ENCODE results near the gene NXNL2. TPM values are rescaled to one million over a fixed set of nuclear protein-coding genes. Genes with fewer than 3 reads are reported as not detected.
A peak's percentile ranks its signal among the peaks of the same experiment; 100 is the strongest.

NXNL2 gene
- total and polyA plus RNA-seq, 7 donors, result 0.05 TPM; not detected in 6

- peak; percentile 28 to 57 for DNase-seq
- no peak for TF ChIP-seq CTCF (IDR thresholded peaks at IDR 0.05)
- peak in 1 of 4 donors; percentile 48 for ATAC-seq
- H3K36me3 ChIP-seq (ENCODE audit: insufficient read depth in 1 of 2, low read depth in 1 of 2), result no peaks in the 10 kb centered on the region
- peaks cover 4% of the 10 kb centered on the region for H3K4me1 ChIP-seq
- no peak overlapping the region for H3K4me3 ChIP-seq
- no peaks in the 10 kb centered on the region for H3K9me3 ChIP-seq
- intact Hi-C loops (cut with DNase I), result no loop called here
- 7 to 17% (median 14%) methylated on average over 1 of the region's 1 CpG for WGBS, 3 donors
- peaks cover 0 to 42% (median 14%) of the 10 kb centered on the region in 3 donors for H3K27me3 ChIP-seq (ENCODE audit: insufficient read depth in 3 of 3, low read length in 2 of 3)
- H3K27ac ChIP-seq, result no peak overlapping the region
These were observed 2.7 kb downstream of the NXNL2 start for GRCh38 chr9:88537761-88538091.

DNA sequence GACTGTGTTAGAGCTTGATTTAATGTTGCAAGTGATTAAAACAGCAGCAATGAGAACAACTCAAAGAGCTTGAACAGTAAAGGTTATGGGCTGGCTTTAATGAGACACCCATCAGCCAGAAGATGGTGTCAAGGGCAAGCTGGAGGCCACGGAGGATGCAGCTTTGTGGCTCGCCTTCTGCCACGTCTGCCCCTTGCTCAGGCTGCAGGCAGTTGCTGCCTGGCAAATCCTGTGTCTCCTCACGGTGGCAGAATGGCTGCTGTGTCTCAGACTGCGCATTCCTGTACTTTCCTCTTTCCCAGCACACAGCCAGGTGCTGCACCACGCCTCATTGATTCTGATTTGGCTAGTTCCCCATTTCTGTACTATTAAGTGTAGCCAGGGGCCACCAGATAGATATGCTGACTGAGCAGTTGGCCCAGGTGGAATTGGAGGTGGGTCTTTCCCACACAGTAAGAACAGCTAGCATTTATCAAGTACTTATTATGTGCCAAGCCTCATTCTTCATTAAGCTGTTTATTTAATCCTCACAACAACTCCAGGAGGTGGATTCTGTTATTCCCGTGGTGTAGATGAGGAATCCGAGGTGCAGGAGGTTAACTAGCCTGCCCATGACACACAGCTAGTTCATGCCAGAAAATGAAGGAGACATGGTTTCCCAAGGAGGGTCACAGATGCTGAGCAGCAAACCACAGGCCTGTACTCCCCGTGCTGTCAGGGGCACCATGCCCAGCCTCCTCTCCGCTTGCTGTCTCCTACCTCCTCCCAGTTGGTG lies 3.5 kb downstream of the NXNL2 start:
- peaks cover 0 to 34% (median 11%) of the 10 kb centered on the region in 3 donors for H3K27me3 ChIP-seq (ENCODE audit: insufficient read depth in 3 of 3, low read length in 2 of 3)
- TF ChIP-seq CTCF (IDR thresholded peaks at IDR 0.05), result no peak
- intact Hi-C loops (cut with DNase I), result no loop called here
- no peak for DNase-seq
- H3K4me3 ChIP-seq, result no peak overlapping the region
- no peaks in the 10 kb centered on the region for H3K36me3 ChIP-seq (ENCODE audit: insufficient read depth in 1 of 2, low read depth in 1 of 2)
- H3K4me1 ChIP-seq, result peaks cover 4% of the 10 kb centered on the region
- ATAC-seq, result no peak
- H3K27ac ChIP-seq, result no peak overlapping the region
- 81 to 84% (median 83%) methylated on average over 10 of the region's 10 CpGs for WGBS, 3 donors
- no peaks in the 10 kb centered on the region for H3K9me3 ChIP-seq

- ATAC-seq, result no peak
- Histone ChIP-seq H3K4me3 (no peak overlapping the region), H3K9me3 (no peaks in the 10 kb centered on the region), H3K4me1 (peaks cover 4% of the 10 kb centered on the region), H3K27ac (no peak overlapping the region), H3K27me3 (ENCODE audit: insufficient read depth in 3 of 3, low read length in 2 of 3) (peaks cover 0 to 29% (median 11%) of the 10 kb centered on the region in 3 donors), H3K36me3 (ENCODE audit: insufficient read depth in 1 of 2, low read depth in 1 of 2) (no peaks in the 10 kb centered on the region)
- WGBS, 3 donors, result 62 to 83% (median 62%) methylated on average over 6 of the region's 6 CpGs
- no peak for TF ChIP-seq CTCF (IDR thresholded peaks at IDR 0.05)
- DNase-seq, result no peak
- intact Hi-C loops (cut with DNase I), result no loop called here
These were observed 4.3 kb downstream of the NXNL2 start for GRCh38 chr9:88539246-88539645.

DNA sequence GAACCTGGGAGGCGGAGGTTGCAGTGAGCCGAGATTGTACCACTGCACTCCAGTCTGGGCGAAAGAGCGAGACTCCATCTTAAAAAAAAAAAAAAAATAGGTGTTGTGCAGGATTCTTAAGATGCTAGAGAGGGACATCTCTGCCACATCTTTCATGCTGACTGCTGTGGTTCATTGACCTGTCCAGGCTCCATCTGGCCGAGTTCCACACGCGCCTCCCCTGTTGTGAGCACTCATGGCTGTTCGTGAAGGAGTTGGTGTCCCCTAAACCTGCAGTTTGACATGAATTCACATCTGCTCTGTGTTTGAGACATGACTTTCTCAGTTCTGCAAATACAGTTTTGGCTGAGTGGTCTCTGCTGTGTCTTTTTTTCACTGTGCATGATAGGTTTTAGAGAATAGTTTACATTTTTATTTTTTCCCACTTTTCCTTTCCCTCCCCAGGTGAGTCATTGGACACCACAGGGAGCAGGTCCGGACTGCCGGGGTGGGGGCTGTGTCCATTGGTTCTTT lies 5.3 kb downstream of the NXNL2 start:
- Histone ChIP-seq H3K4me1 (peaks cover 4% of the 10 kb centered on the region), H3K27me3 (ENCODE audit: insufficient read depth in 3 of 3, low read length in 2 of 3) (peaks cover 0 to 25% (median 9%) of the 10 kb centered on the region in 3 donors), H3K36me3 (ENCODE audit: insufficient read depth in 1 of 2, low read depth in 1 of 2) (no peaks in the 10 kb centered on the region), H3K4me3 (no peak overlapping the region), H3K27ac (no peak overlapping the region), H3K9me3 (no peaks in the 10 kb centered on the region)
- ATAC-seq, result no peak
- 92 to 93% (median 92%) methylated on average over 10 of the region's 10 CpGs for WGBS, 3 donors
- no peak for TF ChIP-seq CTCF (IDR thresholded peaks at IDR 0.05)
- DNase-seq, result no peak
- intact Hi-C loops (cut with DNase I), result no loop called here
